HS-27A (cell line): ENCODE results near the gene CFAP74.

Experiments used
- DNase-seq: peaks from one replicate; pipeline ENCODE4 v3.0.0-alpha.2; 2012; ENCODE audit warnings: low read depth, missing footprints

The CFAP74 gene

GRCh38 chr1:2003541-2004131 is at the start of gene CFAP74:
Gene CFAP74, minus strand, starts transcription at chr1:2003786. Its CDS starts 12,830 bp downstream, at chr1:1990956.
- no peak for DNase-seq

- no peak for DNase-seq
Measured at GRCh38 chr1:2053217-2053616, 49.6 kb upstream of the CFAP74 start.

- no peak for DNase-seq
Measured at GRCh38 chr1:2052756-2053155, 49.2 kb upstream of the CFAP74 start.

- DNase-seq, result no peak
Measured at GRCh38 chr1:2052054-2052679, 48.6 kb upstream of the CFAP74 start.

GRCh38 chr1:2050793-2051682 is 47.5 kb upstream of the CFAP74 start:
- DNase-seq, result no peak

- DNase-seq, result no peak
Measured at GRCh38 chr1:2050461-2050792, 46.8 kb upstream of the CFAP74 start.

GRCh38 chr1:2049718-2050431 is 46.3 kb upstream of the CFAP74 start, which contains the start of gene PRKCZ:
Gene PRKCZ, plus strand, starts transcription at chr1:2050411. Its CDS starts 220 bp downstream, at chr1:2050631.
- no peak for DNase-seq

GRCh38 chr1:2049225-2049717 is 45.7 kb upstream of the CFAP74 start:
- DNase-seq, result no peak

GRCh38 chr1:2047749-2048729 is 44.5 kb upstream of the CFAP74 start:
- DNase-seq, result no peak

- no peak for DNase-seq
Measured at GRCh38 chr1:2046953-2047748, 43.6 kb upstream of the CFAP74 start.

- DNase-seq, result no peak
Measured at GRCh38 chr1:2046174-2046917, 42.8 kb upstream of the CFAP74 start.

GRCh38 chr1:2045468-2046173 is 42.0 kb upstream of the CFAP74 start:
- no peak for DNase-seq

- no peak for DNase-seq
Measured at GRCh38 chr1:2044510-2045319, 41.1 kb upstream of the CFAP74 start.

GRCh38 chr1:2043886-2044285 is 40.3 kb upstream of the CFAP74 start:
- DNase-seq, result no peak

GRCh38 chr1:2042830-2043773 is 39.5 kb upstream of the CFAP74 start:
- DNase-seq, result no peak

GRCh38 chr1:2041887-2042286 is 38.3 kb upstream of the CFAP74 start:
- DNase-seq, result no peak

GRCh38 chr1:2041305-2041704 is 37.7 kb upstream of the CFAP74 start:
- DNase-seq, result no peak
